ENCODE data around the gene PDZRN3. TPM values are rescaled to one million over a fixed set of nuclear protein-coding genes. Genes with fewer than 3 reads are reported as not detected.

Gene PDZRN3
- total RNA-seq, 1 experiment from 2014 or later: 5.9 TPM

DNA sequence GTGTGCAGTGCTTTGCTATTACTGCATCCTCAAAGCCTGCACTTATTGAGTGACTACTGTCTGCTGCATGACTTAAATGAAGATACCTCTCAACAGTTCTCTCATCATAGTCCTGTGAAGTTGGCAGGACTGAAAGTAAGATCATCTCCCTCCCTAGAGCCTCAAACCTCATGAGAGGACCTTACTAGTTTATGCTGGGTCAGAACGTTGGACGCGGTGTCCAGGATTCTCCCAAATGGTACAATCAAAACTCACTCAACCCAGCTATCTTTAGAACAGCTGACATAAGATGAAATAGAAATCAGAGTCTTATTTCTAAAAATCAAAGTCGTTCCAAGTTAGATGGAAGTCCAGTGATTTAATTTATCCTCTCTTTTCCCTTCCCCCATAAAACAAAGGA, 219.7 kb downstream of the PDZRN3 start:
- Histone ChIP-seq H3K56ac (ENCODE audit: insufficient read length, low read depth, low read length) (no peak overlapping the region), H4K8ac (replicated peaks; ENCODE audit: insufficient read length, low read depth, low read length) (no peak overlapping the region), H3K14ac (ENCODE audit: insufficient read depth, low read length) (no peak overlapping the region), H2BK12ac (ENCODE audit: insufficient read length, low read depth, low read length) (no peak overlapping the region), H4K5ac (ENCODE audit: insufficient read length, low read depth, low read length) (no peak overlapping the region), H3K27ac (ENCODE audit: insufficient read length, low read depth, low read length) (no peak overlapping the region), H4K91ac (ENCODE audit: insufficient read length, low read depth, low read length) (no peak overlapping the region), H2BK120ac (ENCODE audit: low read depth, low read length, poor library complexity, severe bottlenecking) (no peak overlapping the region), H2AFZ (ENCODE audit: low read length) (no peak overlapping the region), H3K23me2 (ENCODE audit: insufficient read length, low read depth, low read length, poor library complexity, severe bottlenecking) (no peaks in the 10 kb centered on the region), H2AK5ac (ENCODE audit: insufficient read length, low read length) (no peak overlapping the region), H3K9me3 (ENCODE audit: control insufficient read depth, low read depth, low read length) (no peaks in the 10 kb centered on the region), H3K79me2 (ENCODE audit: insufficient read depth, low read length) (no peaks in the 10 kb centered on the region), H3K18ac (ENCODE audit: insufficient read length, low read depth, low read length) (no peak overlapping the region), H2BK5ac (ENCODE audit: insufficient read length, low read length) (no peak overlapping the region), H2BK20ac (ENCODE audit: low read depth, low read length, poor library complexity, severe bottlenecking) (no peak overlapping the region), H3K4me2 (ENCODE audit: insufficient read depth, insufficient read length, low read length) (no peak overlapping the region), H3K9ac (ENCODE audit: extremely low read depth, insufficient read length, low read length) (no peak overlapping the region), H4K20me1 (ENCODE audit: control insufficient read depth, insufficient read depth, insufficient read length) (no peaks in the 10 kb centered on the region), H3K79me1 (ENCODE audit: insufficient read depth, low read depth, low read length, poor library complexity, severe bottlenecking) (no peaks in the 10 kb centered on the region), H3T11ph (ENCODE audit: low read length) (no peak overlapping the region), H3K27me3 (ENCODE audit: insufficient read depth, low read length) (no peaks in the 10 kb centered on the region), H3K4ac (ENCODE audit: low read depth, low read length) (no peak overlapping the region), H3K4me1 (ENCODE audit: insufficient read depth, low read length) (no peaks in the 10 kb centered on the region), H2BK15ac (ENCODE audit: low read depth, low read length) (no peak overlapping the region), H3K23ac (ENCODE audit: insufficient read length, low read depth, low read length) (no peak overlapping the region)
- Mint-ChIP-seq H3K27me3 (ENCODE audit: low read depth) (no peaks in the 10 kb centered on the region), H3K9me3 (no peaks in the 10 kb centered on the region), H3K4me1 (peaks cover 11 to 13% of the 10 kb centered on the region in 2 experiments), H3K4me3 (no peak overlapping the region), H3K27ac (peak overlapping the region in 1 of 3 experiments; percentile 61; a peak in 1 of 7 replicates), H3K36me3 (ENCODE audit: insufficient read depth in 1 of 3, low read depth in 3 of 3) (peaks cover 0 to 18% (median 7%) of the 10 kb centered on the region in 3 experiments; a peak in 5 of 7 replicates)
- TF ChIP-seq, protein P1, sequence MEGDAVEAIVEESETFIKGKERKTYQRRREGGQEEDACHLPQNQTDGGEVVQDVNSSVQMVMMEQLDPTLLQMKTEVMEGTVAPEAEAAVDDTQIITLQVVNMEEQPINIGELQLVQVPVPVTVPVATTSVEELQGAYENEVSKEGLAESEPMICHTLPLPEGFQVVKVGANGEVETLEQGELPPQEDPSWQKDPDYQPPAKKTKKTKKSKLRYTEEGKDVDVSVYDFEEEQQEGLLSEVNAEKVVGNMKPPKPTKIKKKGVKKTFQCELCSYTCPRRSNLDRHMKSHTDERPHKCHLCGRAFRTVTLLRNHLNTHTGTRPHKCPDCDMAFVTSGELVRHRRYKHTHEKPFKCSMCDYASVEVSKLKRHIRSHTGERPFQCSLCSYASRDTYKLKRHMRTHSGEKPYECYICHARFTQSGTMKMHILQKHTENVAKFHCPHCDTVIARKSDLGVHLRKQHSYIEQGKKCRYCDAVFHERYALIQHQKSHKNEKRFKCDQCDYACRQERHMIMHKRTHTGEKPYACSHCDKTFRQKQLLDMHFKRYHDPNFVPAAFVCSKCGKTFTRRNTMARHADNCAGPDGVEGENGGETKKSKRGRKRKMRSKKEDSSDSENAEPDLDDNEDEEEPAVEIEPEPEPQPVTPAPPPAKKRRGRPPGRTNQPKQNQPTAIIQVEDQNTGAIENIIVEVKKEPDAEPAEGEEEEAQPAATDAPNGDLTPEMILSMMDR (conservative IDR thresholded peaks at IDR 0.05): no peak
- no CpG with 5 or more reads among the region's 4 CpGs for WGBS (ENCODE audit: extremely low coverage, insufficient read length, low lambda C conversion rate)
- no peak for DNase-seq

Data from H9 (cell line).